Measurements from ENCODE around the gene CLIC4.

CLIC4 gene

GRCh38 chr1:24861821-24862727, 116.8 kb downstream of the CLIC4 start:
- no peak for DNase-seq

- DNase-seq, result no peak
These were observed 117.7 kb downstream of the CLIC4 start for GRCh38 chr1:24862775-24863483.

GRCh38 chr1:24864370-24864777, 119.1 kb downstream of the CLIC4 start:
- no peak for DNase-seq

- DNase-seq, result no peak
These were observed 119.9 kb downstream of the CLIC4 start for GRCh38 chr1:24865168-24865567.

- no peak for DNase-seq
These were observed 120.3 kb downstream of the CLIC4 start for GRCh38 chr1:24865587-24865986.

- no peak for DNase-seq
These were observed 121.2 kb downstream of the CLIC4 start for GRCh38 chr1:24866211-24867083.

- no peak for DNase-seq
These were observed 122.0 kb downstream of the CLIC4 start for GRCh38 chr1:24867084-24867870.

- DNase-seq, result no peak
These were observed 123.0 kb downstream of the CLIC4 start for GRCh38 chr1:24868016-24868875.

- no peak for DNase-seq
These were observed 125.4 kb downstream of the CLIC4 start for GRCh38 chr1:24870551-24871195.

GRCh38 chr1:24871306-24871901, 126.2 kb downstream of the CLIC4 start:
- no peak for DNase-seq

- DNase-seq, result no peak
These were observed 127.0 kb downstream of the CLIC4 start for GRCh38 chr1:24872061-24872850.

GRCh38 chr1:24873148-24873547, 127.9 kb downstream of the CLIC4 start:
- no peak for DNase-seq

- no peak for DNase-seq
These were observed 128.8 kb downstream of the CLIC4 start for GRCh38 chr1:24874056-24874455.

GRCh38 chr1:24874611-24875234, 129.5 kb downstream of the CLIC4 start:
- no peak for DNase-seq

GRCh38 chr1:24875257-24875656, 130.0 kb downstream of the CLIC4 start:
- DNase-seq, result no peak

- no peak for DNase-seq
These were observed 130.8 kb downstream of the CLIC4 start for GRCh38 chr1:24875991-24876506.

GRCh38 chr1:24878045-24878444, 132.8 kb downstream of the CLIC4 start:
- no peak for DNase-seq
